Keratinocyte (primary cell): ENCODE data around the gene LMTK2. TPM values are rescaled to one million over a fixed set of nuclear protein-coding genes. Genes with fewer than 3 reads are reported as not detected.

Experiments
- DNase-seq: peaks from one replicate; pipeline ENCODE4 v3.0.0-alpha.2; 2011; ENCODE audit warnings: low read depth, missing footprints, low spot score
- FAIRE-seq: peaks from 2 replicates; lab custom pipeline; 2011; peaks lifted over from hg19 to GRCh38; lab: Jason Lieb, UNC
- H2AFZ ChIP-seq: 2 replicates; pipeline ENCODE4 v1.6.0; 2012; ENCODE audit warnings: low read length, control low read depth, inconsistent platforms; ENCODE audit not compliant: control insufficient read depth
- H3K27ac ChIP-seq: 2 replicates; pipeline ENCODE4 v1.5.1; 2011; ENCODE audit warnings: low read length; ENCODE audit not compliant: control insufficient read depth, insufficient read depth
- H3K27me3 ChIP-seq: 3 replicates; pipeline ENCODE4 v1.6.0; 2011; ENCODE audit warnings: low read length; ENCODE audit not compliant: control insufficient read depth, insufficient read depth; ENCODE audit errors: extremely low read depth
- H3K36me3 ChIP-seq, 2 experiments: 2 replicates in 1 of 2; 3 replicates in 1 of 2; pipeline ENCODE4 v1.5.1; 2011; ENCODE audit warnings: low read length in 2 of 2, mild to moderate bottlenecking in 1 of 2; ENCODE audit not compliant: control insufficient read depth in 2 of 2, insufficient read depth in 2 of 2; ENCODE audit errors: extremely low read depth in 1 of 2
- H3K4me1 ChIP-seq: 3 replicates; pipeline ENCODE4 v1.5.1; 2011; ENCODE audit warnings: low read length; ENCODE audit not compliant: control insufficient read depth, insufficient read depth; ENCODE audit errors: extremely low read depth
- H3K4me2 ChIP-seq: 3 replicates; pipeline ENCODE4 v1.6.0; 2011; ENCODE audit warnings: low read depth, low read length; ENCODE audit not compliant: control insufficient read depth, insufficient read depth; ENCODE audit errors: extremely low read depth
- H3K4me3 ChIP-seq, 3 experiments: fragments of 200-600 bp in 1 of 3; sonication (generic) in 1 of 3; 2 replicates in 2 of 3; 3 replicates in 1 of 3; pipeline ENCODE4 v1.5.1; 2011 to 2016; ENCODE audit warnings: low read length in 3 of 3, mild to moderate bottlenecking in 3 of 3, control low read depth in 2 of 3, inconsistent platforms in 1 of 3, low read depth in 1 of 3, mixed read lengths in 1 of 3, mixed run types in 1 of 3, moderate library complexity in 1 of 3; ENCODE audit not compliant: control insufficient read depth in 2 of 3, insufficient read depth in 2 of 3; ENCODE audit errors: extremely low read depth in 1 of 3
- H3K79me2 ChIP-seq: 2 replicates; pipeline ENCODE4 v1.6.0; 2012; ENCODE audit warnings: low read length; ENCODE audit not compliant: control insufficient read depth, insufficient read depth
- H3K9ac ChIP-seq: 3 replicates; pipeline ENCODE4 v1.6.0; 2011; ENCODE audit warnings: low read length; ENCODE audit not compliant: control insufficient read depth, insufficient read depth; ENCODE audit errors: extremely low read depth
- H3K9me1 ChIP-seq: 3 replicates; pipeline ENCODE4 v1.6.0; 2011; ENCODE audit warnings: low read length; ENCODE audit not compliant: control insufficient read depth, insufficient read depth; ENCODE audit errors: extremely low read depth
- H3K9me3 ChIP-seq: 2 replicates; pipeline ENCODE4 v1.5.1; 2012; ENCODE audit warnings: low read depth, low read length; ENCODE audit not compliant: control insufficient read depth
- H4K20me1 ChIP-seq: 3 replicates; pipeline ENCODE4 v1.6.0; 2011; ENCODE audit warnings: low read length; ENCODE audit not compliant: control insufficient read depth, insufficient read depth; ENCODE audit errors: extremely low read depth
- EZH2 ChIP-seq: IDR thresholded peaks from one replicate; pipeline ENCODE4 v1.6.1; 2012; ENCODE audit warnings: inconsistent platforms, mild to moderate bottlenecking, low read length, moderate library complexity
- dilution Hi-C: fragments of 300-500 bp; cut with MboI; formaldehyde crosslinking; loops from one replicate; pipeline ENCODE4 v1.7.0; 2020; ENCODE audit warnings: low sequenced_read_pairs; ENCODE audit not compliant: extremely low pct_ligation_motif_present
- polyA plus RNA-seq, 5 experiments: library from polyadenylated mRNA; depleted of rRNA in 3 of 5; stranded (reverse) in 3 of 5; stranded (forward) in 1 of 5; unstranded in 1 of 5; fragments of >200 nt; gene quantifications; 1 replicate in 1 of 5; 2 replicates in 3 of 5; 3 replicates in 1 of 5; pipeline versions ENCODE4 v1.2.1 to v1.2.3, GENCODE V29; 2011 to 2012; ENCODE audit warnings: missing spikeins in 2 of 5, low read depth in 1 of 5, low replicate concordance in 1 of 5
- TF ChIP-seq, protein P1 (sequence below), 3 experiments: IDR thresholded peaks in 1 of 3; conservative IDR thresholded peaks in 1 of 3; optimal IDR thresholded peaks in 1 of 3; 2 replicates in 2 of 3; 3 replicates in 1 of 3; pipeline versions ENCODE3 to v1.5.1; 2011; ENCODE audit warnings: low read length in 3 of 3, mild to moderate bottlenecking in 3 of 3, moderate library complexity in 2 of 3, control low read depth in 1 of 3, inconsistent platforms in 1 of 3; ENCODE audit not compliant: insufficient read depth in 2 of 3; ENCODE audit errors: extremely low read depth in 1 of 3

The LMTK2 gene
- polyA plus RNA-seq, 1 donor (not counting 4 experiments of a cell fraction or from before 2014, with no cell fraction given), result 6.6 TPM

DNA sequence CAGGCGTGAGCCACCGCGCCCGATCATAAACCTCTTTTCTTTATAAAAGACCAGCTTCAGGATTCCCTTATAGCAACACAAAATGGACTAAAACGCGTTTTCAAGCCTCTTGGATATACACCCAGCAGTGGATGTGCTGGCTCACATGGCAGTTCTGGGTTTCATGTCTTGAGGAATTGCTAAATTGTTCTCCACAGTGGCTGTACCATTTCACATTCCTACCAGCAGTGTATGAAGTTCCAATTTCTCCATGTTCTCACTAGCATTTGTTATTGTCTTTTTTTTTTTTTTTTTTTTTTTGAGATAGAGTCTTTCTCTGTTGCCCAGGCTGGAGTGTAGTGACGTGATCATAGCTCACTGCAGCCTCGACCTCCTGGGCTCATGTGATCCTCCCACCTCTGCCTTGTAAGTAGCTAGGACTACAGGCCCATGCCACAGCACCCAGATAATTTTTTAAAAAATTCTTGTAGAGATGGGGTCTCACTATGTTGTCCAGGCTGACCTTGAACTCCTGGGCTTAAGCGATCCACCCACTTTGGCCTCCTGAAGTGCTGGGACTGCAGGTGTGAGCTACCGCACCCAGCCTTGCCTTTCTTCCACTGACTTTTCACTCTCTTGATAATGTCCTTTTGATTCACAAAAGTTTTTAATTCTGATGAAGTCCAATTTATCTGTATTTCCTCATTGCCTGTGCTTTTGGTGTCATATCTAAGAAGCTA, 127.9 kb downstream of the LMTK2 start:
- FAIRE-seq (no peak), DNase-seq (no peak)
- Histone ChIP-seq H3K4me1 (no peaks in the 10 kb centered on the region), H3K9ac (no peak overlapping the region), H3K9me3 (no peaks in the 10 kb centered on the region), H3K27me3 (no peaks in the 10 kb centered on the region), H3K79me2 (no peaks in the 10 kb centered on the region), H3K4me2 (no peak overlapping the region), H4K20me1 (no peaks in the 10 kb centered on the region), H3K9me1 (no peaks in the 10 kb centered on the region), H2AFZ (no peak overlapping the region), H3K36me3 (peaks cover 0 to 2% of the 10 kb centered on the region in 2 experiments), H3K27ac (no peak overlapping the region), H3K4me3 (no peak overlapping the region)
- TF ChIP-seq EZH2, result no peak
- TF ChIP-seq, protein P1, sequence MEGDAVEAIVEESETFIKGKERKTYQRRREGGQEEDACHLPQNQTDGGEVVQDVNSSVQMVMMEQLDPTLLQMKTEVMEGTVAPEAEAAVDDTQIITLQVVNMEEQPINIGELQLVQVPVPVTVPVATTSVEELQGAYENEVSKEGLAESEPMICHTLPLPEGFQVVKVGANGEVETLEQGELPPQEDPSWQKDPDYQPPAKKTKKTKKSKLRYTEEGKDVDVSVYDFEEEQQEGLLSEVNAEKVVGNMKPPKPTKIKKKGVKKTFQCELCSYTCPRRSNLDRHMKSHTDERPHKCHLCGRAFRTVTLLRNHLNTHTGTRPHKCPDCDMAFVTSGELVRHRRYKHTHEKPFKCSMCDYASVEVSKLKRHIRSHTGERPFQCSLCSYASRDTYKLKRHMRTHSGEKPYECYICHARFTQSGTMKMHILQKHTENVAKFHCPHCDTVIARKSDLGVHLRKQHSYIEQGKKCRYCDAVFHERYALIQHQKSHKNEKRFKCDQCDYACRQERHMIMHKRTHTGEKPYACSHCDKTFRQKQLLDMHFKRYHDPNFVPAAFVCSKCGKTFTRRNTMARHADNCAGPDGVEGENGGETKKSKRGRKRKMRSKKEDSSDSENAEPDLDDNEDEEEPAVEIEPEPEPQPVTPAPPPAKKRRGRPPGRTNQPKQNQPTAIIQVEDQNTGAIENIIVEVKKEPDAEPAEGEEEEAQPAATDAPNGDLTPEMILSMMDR (optimal IDR thresholded peaks at IDR 0.05 in 1 of 3, IDR thresholded peaks at IDR 0.05 in 1 of 3, conservative IDR thresholded peaks at IDR 0.05 in 1 of 3; ENCODE audit: extremely low read depth in 1 of 3, insufficient read depth in 2 of 3, low read length in 3 of 3), result no peak
- dilution Hi-C loops, result no loop called here

DNA sequence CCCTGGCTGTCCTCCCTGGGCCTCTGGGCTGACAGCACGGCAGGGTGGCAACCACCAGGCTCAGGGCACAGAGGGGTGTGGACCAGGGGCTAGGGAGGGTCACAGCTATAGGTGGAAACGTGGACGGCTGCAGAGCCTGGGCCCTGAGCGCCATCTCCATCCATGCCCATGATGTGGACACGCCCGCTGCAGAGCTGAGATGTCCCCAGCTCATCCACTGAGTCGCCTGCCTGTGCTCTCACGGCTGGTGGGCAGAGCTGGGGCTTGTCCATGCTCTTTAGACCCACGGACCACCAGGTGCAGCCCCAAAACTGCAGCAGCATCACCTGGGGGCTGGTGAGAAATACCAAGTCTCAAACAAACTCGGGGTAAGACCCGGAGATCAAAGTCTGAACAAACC, 129.2 kb downstream of the LMTK2 start:
- Histone ChIP-seq H4K20me1 (no peaks in the 10 kb centered on the region), H3K9ac (no peak overlapping the region), H3K36me3 (peaks cover 2 to 3% of the 10 kb centered on the region in 2 experiments), H3K4me1 (no peaks in the 10 kb centered on the region), H3K9me3 (no peaks in the 10 kb centered on the region), H2AFZ (no peak overlapping the region), H3K4me2 (no peak overlapping the region), H3K79me2 (no peaks in the 10 kb centered on the region), H3K27ac (no peak overlapping the region), H3K27me3 (no peaks in the 10 kb centered on the region), H3K9me1 (no peaks in the 10 kb centered on the region), H3K4me3 (no peak overlapping the region)
- DNase-seq, result no peak
- FAIRE-seq, result no peak
- dilution Hi-C loops, result no loop called here
- TF ChIP-seq EZH2, result no peak
- TF ChIP-seq, protein P1 (optimal IDR thresholded peaks at IDR 0.05 in 1 of 3, IDR thresholded peaks at IDR 0.05 in 1 of 3, conservative IDR thresholded peaks at IDR 0.05 in 1 of 3; ENCODE audit: extremely low read depth in 1 of 3, insufficient read depth in 2 of 3, low read length in 3 of 3), result no peak
